Suppressor macrophage treated with lipopolysaccharide for 1 hour (primary cell): ENCODE measurements around the gene F8A1.
A peak's percentile ranks its signal among the peaks of the same experiment; 100 is the strongest.
"Not testable (repeated sequence)": the region's sequence is repeated elsewhere in the genome, so short reads cannot be mapped to it uniquely, and the experiment has no call there.

Experiments
- DNase-seq, 3 donors: peaks; one replicate each; pipeline ENCODE4 v3.0.0-alpha.2; 2020 to 2022

Gene F8A1

GRCh38 chrX:154886069-154886788, at the start of gene F8A1:
Gene F8A1, plus strand, starts transcription at chrX:154886355. Its CDS starts 20 bp downstream, at chrX:154886375.
- not testable (repeated sequence) for DNase-seq

- DNase-seq: peak; percentile 47 to 72 (median 70)
Observed at GRCh38 chrX:154840856-154841255, 45.3 kb upstream of the F8A1 start.

GRCh38 chrX:154850957-154851611, 35.1 kb upstream of the F8A1 start:
- no peak for DNase-seq

- no peak for DNase-seq
Observed at GRCh38 chrX:154855256-154855655, 30.9 kb upstream of the F8A1 start.

GRCh38 chrX:154868522-154868921, 17.6 kb upstream of the F8A1 start:
- not testable (repeated sequence) for DNase-seq

GRCh38 chrX:154873329-154873728, 12.8 kb upstream of the F8A1 start:
- peak in 2 of 3 donors; percentile 1 to 22 for DNase-seq

- DNase-seq: not testable (repeated sequence)
Observed at GRCh38 chrX:154884069-154884468, 2.1 kb upstream of the F8A1 start.

GRCh38 chrX:154885057-154885456, 1.1 kb upstream of the F8A1 start:
- DNase-seq: not testable (repeated sequence)

- not testable (repeated sequence) for DNase-seq
Observed at GRCh38 chrX:154885549-154885948, 606 bp upstream of the F8A1 start.

GRCh38 chrX:154886789-154887221, 650 bp downstream of the F8A1 start:
- not testable (repeated sequence) for DNase-seq

- no peak for DNase-seq
Observed at GRCh38 chrX:154890990-154891639, 5.0 kb downstream of the F8A1 start.

- no peak for DNase-seq
Observed at GRCh38 chrX:154892296-154892695, 6.1 kb downstream of the F8A1 start.

- DNase-seq: no peak
Observed at GRCh38 chrX:154900323-154900722, 14.2 kb downstream of the F8A1 start.

- no peak for DNase-seq
Observed at GRCh38 chrX:154902408-154902807, 16.3 kb downstream of the F8A1 start.

GRCh38 chrX:154908821-154909220, 22.7 kb downstream of the F8A1 start:
- no peak for DNase-seq

GRCh38 chrX:154910048-154910447, 23.9 kb downstream of the F8A1 start:
- DNase-seq: not testable (repeated sequence)

- DNase-seq: not testable (repeated sequence)
Observed at GRCh38 chrX:154910528-154910927, 24.4 kb downstream of the F8A1 start.

- no peak for DNase-seq
Observed at GRCh38 chrX:154914052-154914451, 27.9 kb downstream of the F8A1 start.

- peak; percentile 42 to 63 (median 42) for DNase-seq
Observed at GRCh38 chrX:154918060-154918483, 31.9 kb downstream of the F8A1 start.

- not testable (repeated sequence) for DNase-seq
Observed at GRCh38 chrX:154924771-154925170, 38.6 kb downstream of the F8A1 start.
